ENCODE data around the gene ORAI3.

GRCh38 chr16:30980023-30980371, 31.1 kb downstream of the ORAI3 start:
- TF ChIP-seq POLR2A (IDR thresholded peaks at IDR 0.05), result no peak
- no peak for TF ChIP-seq CTCF (IDR thresholded peaks at IDR 0.05)

Measured in thyroid gland (tissue), 4 donors.